Epithelial cell of esophagus (primary cell): ENCODE data around the gene OTOGL.

ENCODE experiments used
- DNase-seq: peaks from one replicate; pipeline ENCODE4 v3.0.0; 2010; ENCODE audit warnings: low read depth
- H3K4me3 ChIP-seq: 2 replicates; pipeline ENCODE4 v1.5.1; 2011; ENCODE audit warnings: mild to moderate bottlenecking, low read length, control low read depth
- CTCF ChIP-seq: IDR thresholded peaks from 2 replicates; pipeline ENCODE4 v1.5.1; 2011; ENCODE audit warnings: low read depth, mild to moderate bottlenecking, low read length, control low read depth, inconsistent platforms; ENCODE audit not compliant: insufficient read depth; ENCODE audit errors: missing control alignments

Gene OTOGL

GRCh38 chr12:80257920-80258319 is 158.6 kb downstream of the OTOGL start:
- TF ChIP-seq CTCF, result no peak
- DNase-seq, result no peak
- no peak overlapping the region for H3K4me3 ChIP-seq

- no peak for TF ChIP-seq CTCF
- no peak for DNase-seq
- no peak overlapping the region for H3K4me3 ChIP-seq
Observed at GRCh38 chr12:80260269-80260668, 160.9 kb downstream of the OTOGL start.

GRCh38 chr12:80261403-80261802 is 162.1 kb downstream of the OTOGL start:
- no peak for TF ChIP-seq CTCF
- no peak for DNase-seq
- H3K4me3 ChIP-seq, result no peak overlapping the region

GRCh38 chr12:80262346-80262745 is 163.0 kb downstream of the OTOGL start:
- no peak for DNase-seq
- no peak for TF ChIP-seq CTCF
- H3K4me3 ChIP-seq, result no peak overlapping the region

GRCh38 chr12:80262771-80263170 is 163.4 kb downstream of the OTOGL start:
- TF ChIP-seq CTCF, result no peak
- DNase-seq, result no peak
- no peak overlapping the region for H3K4me3 ChIP-seq

- no peak for DNase-seq
- no peak for TF ChIP-seq CTCF
- no peak overlapping the region for H3K4me3 ChIP-seq
Observed at GRCh38 chr12:80264386-80264785, 165.0 kb downstream of the OTOGL start.

- no peak for DNase-seq
- no peak for TF ChIP-seq CTCF
- H3K4me3 ChIP-seq, result no peak overlapping the region
Observed at GRCh38 chr12:80264891-80265290, 165.6 kb downstream of the OTOGL start.
